ENCODE results near the gene CCDC158.

DNA sequence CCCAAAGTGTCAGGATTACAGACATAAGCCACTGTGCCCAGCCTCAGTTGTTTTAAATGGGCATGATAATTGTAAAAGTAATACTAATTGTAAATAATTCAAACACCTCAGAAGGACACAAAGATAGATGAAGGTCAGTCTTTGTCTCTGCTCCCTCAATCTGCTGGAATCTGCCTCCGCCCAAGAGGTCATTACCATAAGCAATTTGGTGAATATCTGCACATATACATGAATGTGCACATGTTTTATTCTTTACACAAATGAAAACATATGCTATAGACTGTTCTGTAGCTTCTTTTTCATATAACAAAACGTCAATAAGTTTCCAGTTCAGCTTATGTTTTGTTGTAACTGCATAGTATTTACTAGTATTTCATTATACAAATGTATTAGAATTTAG, 107.4 kb downstream of the CCDC158 start:
- TF ChIP-seq, protein P1, sequence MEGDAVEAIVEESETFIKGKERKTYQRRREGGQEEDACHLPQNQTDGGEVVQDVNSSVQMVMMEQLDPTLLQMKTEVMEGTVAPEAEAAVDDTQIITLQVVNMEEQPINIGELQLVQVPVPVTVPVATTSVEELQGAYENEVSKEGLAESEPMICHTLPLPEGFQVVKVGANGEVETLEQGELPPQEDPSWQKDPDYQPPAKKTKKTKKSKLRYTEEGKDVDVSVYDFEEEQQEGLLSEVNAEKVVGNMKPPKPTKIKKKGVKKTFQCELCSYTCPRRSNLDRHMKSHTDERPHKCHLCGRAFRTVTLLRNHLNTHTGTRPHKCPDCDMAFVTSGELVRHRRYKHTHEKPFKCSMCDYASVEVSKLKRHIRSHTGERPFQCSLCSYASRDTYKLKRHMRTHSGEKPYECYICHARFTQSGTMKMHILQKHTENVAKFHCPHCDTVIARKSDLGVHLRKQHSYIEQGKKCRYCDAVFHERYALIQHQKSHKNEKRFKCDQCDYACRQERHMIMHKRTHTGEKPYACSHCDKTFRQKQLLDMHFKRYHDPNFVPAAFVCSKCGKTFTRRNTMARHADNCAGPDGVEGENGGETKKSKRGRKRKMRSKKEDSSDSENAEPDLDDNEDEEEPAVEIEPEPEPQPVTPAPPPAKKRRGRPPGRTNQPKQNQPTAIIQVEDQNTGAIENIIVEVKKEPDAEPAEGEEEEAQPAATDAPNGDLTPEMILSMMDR (IDR thresholded peaks at IDR 0.05), result no peak
- TF ChIP-seq EZH2 (IDR thresholded peaks at IDR 0.05; ENCODE audit: borderline replicate concordance, insufficient read depth, low read depth, low read length, poor library complexity, severe bottlenecking), result no peak

All from B cell (primary cell).